Stimulated activated naive CD4-positive, alpha-beta T cell (primary cell): Measurements from ENCODE around the gene ATP7B.
"Not testable (repeated sequence)": the region's sequence is repeated elsewhere in the genome, so short reads cannot be mapped to it uniquely, and the experiment has no call there.

Experiments used
- DNase-seq, 6 experiments: peaks; one replicate each; lab custom pipeline; 2025; lab: John Stamatoyannopoulos, UW

The ATP7B gene

DNA sequence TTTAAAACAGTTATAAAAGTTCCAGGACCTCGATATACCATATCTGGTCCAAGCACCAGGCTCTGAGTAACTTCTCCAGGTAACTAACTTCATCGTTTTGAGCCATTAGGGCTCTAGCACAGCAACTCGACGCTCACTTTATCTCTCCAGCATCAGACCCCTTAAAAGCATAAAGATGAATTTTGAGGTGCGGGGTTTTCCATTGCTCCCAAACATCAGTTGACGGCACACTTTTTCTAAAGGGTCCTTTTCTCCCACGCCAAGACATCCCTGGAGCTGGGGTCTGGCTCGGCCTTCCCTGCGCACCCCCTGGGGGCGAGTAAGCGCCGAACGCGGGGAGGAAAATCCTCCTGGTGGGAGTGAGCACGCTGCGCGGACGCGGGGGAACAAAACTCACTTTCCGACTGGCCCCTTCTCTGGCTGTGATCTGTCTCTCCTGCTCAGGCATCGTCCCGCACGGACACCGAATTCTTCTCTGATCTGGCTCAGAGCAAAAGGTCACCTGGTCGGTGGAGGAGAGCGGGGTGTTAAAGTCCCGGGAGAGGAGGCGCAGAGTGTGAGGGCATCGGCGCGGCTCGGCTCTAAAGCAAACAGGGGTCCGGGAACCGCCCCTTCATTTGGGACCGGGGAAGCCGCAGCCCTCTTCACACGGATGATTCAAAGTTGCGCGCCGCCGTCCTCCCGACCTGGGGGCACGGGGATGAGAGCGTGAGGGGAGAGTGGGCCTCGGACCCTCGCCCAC, at the start of gene ATP7B:
Gene ATP7B (minus strand): TSS at position 561 of the 742 bp plus-strand sequence. CDS start 113 bp downstream, at position 448.
- DNase-seq, result peak in 4 of 6 experiments; percentile 2 to 38 (median 14)

DNA sequence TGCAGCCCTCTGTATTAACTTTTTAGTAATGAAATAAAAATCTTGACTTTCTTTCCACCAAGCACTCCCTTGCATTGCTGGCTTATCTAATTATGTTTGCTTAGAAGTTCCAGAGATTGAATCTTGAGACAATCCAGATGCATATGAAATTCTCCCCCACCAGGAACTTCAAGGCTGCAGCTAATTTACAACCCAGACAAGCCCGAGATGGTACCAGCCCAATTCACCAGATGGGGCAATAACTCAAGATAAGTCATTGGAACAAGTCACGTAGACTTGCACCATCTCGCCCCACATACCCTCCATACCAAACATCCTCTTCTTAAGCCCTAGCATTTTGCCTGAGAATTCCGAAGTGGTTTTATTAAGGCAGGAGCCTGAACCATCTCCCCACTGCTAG, 42.2 kb upstream of the ATP7B start:
- DNase-seq, result no peak

DNA sequence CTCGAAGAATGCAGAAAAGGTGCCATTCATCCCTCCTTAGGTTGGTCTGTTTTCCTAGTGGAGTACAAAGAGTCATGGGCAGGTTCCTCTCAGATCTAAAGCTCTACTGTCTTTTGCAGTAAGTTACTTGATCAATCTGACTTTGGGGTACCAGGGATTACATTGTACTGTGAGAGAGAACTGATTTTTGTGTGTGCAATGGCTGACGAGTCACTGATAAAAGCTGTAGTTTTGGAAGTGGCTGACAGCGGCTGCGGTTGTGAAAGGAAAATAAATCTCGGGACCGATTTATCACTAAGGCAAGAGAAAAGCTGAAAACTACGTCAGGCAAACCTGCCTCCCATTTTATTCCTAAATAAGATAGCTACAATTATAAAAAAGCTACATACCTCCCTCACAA, 40.1 kb upstream of the ATP7B start:
- no peak for DNase-seq

DNA sequence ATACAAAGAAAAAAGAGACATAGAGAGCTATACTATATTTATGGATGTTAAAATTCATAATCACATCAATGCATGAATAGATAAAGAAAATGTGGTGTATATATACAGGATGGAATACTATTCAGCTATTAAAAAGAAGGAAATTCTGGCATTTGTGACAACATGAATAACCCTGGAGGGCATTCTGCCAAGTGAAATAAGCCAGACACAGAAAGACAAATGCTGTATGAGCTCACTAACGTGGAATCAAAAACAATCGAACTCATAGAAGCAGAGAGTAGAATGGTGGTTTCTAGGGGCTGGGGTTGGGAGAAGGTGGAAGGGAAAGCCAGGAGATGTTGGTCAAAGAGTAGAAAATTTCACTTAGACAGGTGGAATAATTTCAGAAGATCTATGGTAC, 37.3 kb upstream of the ATP7B start:
- DNase-seq, result no peak

DNA sequence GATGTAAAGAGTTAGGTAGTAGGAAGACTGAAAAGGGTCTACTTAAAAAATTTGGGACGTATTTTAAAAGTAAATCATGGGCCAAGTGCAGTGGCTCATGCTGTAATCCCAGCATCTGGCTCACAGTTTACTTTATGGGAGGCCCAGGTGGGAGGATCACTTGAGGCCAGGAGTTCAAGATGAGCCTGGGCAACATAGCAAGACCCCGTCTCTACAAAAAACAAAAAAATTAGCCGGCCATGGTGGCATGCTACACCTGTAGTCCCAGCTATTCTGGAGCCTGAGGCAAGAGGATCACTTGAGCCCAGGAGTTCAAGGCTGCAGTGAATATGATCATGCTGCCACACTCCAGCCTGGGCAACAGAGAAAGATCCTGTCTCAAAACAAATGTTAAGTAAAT, 36.2 kb upstream of the ATP7B start:
- DNase-seq, result no peak

DNA sequence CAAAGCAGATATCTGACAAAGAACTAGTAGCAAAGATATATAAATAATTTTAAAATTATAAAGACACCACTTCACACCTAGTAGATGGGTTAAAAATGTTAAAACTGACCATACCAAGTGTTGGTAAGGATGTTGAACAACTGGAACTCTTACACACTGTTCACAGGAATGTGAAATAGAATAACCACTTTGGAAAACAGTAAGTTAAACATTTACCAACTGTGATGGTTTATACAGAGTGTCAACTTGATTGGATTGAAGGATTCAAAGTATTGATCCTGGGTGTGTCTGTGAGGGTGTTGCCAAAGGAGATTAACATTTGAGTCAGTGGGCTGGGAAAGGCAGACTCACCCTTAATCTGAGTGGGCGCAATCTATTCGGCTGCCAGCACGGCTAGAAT, 32.4 kb upstream of the ATP7B start:
- no peak for DNase-seq

DNA sequence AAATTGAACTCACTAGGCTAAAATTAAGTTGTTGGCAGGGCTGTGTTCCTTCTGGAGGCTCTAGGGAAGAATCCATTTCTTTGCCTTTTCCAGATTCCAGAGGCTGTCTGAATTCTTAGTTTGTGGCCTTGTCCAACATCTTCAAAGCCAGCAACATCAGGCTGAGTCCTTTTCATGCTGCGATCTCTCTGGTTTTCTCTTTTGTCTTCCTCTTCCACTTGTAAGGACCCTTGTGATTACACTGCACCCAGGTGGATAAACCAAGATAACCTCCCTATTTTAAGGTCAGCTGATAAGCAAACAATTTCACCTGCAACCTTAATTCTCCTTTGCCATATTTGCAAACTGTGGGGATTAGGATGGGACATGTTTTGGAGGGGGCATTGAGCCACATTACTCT, 24.8 kb upstream of the ATP7B start:
- no peak for DNase-seq

DNA sequence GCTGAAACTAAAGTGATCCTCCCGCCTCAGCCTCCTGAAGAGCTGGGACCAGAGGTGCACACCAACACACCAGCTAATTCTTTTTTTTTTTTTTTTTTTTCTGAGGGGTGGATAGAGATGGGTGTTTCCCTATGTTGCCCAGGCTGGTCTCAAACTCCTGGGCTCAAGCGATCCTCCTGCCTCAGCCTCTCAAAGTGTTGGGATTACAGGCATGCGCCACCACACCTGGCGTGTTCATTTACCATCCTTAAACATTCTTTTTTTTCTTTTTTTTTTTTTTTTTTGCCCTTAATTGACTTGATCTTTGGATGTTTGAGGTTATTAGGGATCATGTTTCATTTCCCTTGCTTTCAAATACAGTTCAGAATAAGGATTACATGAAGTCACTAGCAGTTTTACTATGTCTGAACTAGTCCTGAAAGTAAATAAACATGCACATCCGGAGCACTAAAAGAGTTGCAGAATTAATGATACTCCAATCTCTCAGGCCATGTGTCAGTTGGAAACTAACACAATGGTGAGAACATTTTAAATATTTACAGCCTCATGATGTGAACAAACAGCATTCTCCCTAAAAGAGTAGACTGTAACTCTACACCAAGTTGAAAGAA, 23.5 kb upstream of the ATP7B start:
- no peak for DNase-seq

DNA sequence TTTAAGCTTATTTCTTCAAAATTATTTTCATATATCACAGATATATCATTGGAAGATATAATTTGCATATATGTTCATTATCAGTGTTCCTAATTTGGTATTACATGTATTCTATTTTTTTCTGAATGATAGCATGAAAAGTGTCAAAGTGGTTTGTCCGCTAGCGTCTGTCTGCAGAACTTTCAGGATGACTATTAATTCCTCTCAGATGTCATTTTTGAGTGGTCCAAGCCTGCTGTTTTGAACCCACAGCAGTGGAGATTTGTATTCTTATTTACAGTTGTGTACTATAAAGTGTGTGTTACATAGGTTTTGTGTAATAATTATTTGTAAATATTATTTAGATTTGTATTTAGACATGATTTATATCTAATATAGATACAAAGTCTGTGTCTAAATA, 21.8 kb upstream of the ATP7B start:
- DNase-seq, result no peak

DNA sequence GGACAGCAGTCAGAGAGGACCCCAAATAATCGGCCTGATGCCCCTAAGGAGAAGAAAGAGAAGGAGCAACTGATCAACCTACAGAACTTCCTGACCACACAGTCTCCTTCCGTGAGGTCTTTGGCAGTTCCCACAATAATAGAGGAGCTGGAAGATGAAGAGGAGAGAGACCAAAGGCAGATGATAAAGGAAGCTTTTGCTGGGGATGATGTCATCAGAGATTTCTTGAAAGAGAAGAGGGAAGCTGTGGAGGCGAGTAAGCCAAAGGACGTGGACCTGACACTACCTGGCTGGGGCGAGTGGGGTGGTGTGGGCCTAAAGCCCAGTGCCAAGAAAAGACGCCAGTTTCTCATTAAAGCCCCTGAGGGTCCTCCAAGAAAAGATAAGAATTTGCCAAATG, 19.2 kb upstream of the ATP7B start:
- DNase-seq, result not testable (repeated sequence)

DNA sequence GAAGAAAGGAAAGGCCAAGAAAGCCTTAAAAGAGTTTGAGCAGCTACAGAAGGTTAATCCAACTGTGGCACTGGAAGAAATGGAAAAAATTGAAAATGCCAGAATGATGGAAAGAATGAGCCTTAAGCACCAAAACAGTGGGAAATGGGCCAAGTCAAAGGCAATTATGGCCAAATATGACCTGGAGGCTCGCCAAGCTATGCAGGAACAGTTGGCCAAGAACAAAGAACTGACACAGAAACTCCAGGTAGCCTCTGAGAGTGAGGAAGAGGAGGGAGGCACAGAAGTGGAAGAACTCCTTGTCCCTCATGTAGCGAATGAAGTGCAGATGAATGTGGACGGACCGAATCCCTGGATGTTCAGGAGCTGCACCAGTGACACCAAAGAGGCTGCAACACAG, 18.3 kb upstream of the ATP7B start:
- no peak for DNase-seq

DNA sequence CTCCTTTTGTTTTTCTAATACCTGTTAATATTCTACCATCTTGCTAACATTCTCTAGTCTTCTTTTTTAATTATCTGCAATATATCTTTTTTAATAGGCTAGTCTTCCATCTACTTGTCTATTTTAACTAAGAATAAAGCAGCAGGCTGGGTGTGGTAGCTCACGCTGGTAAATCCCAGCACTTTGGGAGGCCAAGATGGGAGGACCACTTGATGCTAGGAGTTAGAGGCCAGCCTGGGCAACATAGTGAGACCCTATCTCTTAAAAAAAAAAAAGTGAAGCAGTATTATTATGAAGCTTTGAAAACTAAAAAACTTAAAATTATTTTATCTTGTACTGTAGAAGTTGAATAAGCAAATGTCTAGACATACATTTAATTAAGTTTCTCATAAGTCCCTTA, 16.6 kb upstream of the ATP7B start:
- DNase-seq, result no peak

DNA sequence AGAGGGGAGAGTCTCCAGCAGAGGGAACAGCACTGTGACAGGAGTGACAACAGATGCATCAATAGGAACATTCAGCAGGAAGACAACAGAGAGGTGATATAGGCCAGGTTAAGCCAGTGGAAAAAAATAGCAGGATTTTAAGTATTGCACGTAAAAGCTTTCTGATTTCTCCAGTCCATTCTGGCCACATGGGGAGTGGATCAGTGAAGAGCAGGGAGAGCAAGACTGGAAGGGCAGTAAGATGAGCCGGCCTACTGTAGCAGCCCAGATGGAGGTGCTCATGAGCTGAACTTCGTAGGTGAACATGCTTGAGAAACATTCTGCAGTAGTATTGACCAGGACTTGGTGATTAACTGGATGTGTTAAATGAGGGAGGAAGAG, 15.0 kb upstream of the ATP7B start:
- DNase-seq, result no peak

DNA sequence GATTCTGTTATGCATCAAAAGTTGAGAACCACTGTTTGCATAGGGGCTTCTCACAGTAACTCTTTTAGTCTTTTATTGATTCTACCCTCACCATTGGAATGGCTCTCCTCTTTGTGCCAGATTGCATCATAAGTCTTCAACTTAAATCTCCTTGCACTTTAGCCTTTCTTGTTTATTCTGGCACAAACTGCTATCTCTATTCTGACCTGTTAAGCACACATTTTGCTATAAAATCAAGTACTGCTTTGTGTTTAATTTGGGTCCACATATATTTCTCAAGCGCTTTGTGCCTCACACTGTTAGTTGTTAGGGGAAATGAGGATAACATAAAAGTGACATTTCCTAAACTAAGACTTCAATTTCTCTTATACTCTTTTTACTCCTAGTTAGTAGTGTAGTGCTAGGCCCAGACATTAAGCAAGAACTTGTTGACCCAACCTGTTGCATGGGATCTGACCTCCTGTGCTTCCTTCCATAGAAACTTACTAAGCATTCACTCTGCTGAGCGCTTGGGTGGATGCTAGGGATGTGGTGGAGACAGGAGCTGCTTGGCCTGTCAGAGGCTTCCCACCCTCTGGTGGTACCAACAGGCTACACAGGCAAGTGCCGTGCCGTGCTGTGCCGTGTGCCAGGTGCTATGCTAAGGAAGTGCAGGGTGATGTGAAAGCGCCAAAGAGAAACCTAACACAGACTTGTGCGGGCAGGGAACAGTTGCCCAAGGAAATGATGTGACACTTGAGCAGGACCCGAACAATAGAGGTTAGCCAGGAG, 14.4 kb upstream of the ATP7B start:
- DNase-seq, result no peak

DNA sequence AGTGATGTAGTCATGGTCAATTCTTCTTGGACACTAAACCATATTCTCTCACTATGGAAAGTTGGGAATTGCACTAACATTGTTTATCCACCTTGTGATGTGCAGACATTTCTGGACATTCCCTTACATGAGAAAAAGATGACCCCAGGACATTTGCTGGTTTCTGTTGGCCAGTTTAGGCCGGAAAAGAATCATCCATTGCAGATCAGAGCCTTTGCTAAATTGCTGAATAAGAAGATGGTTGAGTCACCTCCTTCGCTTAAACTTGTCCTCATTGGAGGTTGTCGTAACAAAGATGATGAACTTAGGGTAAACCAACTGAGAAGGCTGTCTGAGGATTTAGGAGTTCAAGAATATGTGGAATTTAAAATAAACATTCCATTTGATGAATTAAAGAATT, 13.2 kb upstream of the ATP7B start, which contains the start of gene UTP14C:
Gene UTP14C (plus strand): TSS at position 211 of the 400 bp plus-strand sequence. CDS start 4,114 bp downstream, outside the sequence.
- no peak for DNase-seq

DNA sequence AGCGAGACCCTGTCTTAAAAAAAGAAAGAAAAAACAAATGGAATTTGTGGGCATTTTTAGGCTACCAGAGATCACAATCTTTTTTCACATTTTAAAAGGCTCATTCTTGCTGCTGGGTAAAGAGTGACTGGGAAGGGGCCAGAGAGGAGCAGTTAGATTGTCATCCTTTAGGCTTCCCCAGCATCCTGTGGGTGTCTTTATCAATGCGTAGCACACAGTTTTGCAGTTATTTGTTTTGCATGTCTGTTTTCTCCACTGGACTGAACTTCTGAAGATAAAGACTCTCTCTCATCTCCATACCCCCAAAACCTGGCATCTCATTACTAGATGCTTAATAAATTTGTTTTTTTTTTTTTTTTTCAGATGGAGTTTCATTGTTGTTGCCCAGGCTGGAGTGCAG, 11.1 kb upstream of the ATP7B start:
- no peak for DNase-seq

DNA sequence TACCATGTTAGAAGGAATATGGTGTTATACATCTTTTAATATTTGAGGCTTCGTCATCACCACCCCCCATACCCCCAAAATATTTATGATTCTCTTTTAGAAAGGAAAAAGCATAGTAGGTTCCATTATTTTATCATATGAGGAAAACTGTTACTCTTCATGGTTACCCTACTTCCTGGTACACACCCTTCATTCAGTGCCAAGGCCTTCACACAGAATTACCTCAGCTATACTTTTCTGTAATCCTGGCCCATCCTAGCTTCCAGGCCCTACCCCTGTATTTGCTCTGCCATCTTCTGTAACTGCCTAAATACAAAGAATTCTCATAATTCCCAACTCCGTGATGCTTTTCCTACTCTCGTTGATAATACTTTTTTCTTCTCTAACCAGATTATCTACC, 8.9 kb upstream of the ATP7B start:
- no peak for DNase-seq

DNA sequence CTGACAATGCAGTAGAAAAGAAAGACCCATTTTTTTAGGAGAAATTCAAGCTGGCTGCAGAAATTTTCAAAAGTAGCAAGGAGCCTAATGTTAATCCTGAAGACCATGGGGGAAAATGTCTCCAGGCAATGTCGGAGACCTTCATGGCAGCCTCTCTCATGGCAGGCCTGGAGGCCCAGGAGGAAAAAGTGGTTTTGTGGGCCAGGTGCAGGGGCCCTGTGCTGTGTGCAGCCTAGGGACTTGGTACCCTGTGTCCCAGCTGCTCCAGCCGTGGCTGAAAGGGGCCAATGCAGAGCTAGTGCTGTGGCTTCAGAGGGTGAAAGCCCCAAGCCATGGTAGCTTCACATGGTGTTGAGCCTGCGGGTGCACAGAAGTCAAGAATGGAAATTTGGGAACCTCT, 5.0 kb upstream of the ATP7B start:
- no peak for DNase-seq

DNA sequence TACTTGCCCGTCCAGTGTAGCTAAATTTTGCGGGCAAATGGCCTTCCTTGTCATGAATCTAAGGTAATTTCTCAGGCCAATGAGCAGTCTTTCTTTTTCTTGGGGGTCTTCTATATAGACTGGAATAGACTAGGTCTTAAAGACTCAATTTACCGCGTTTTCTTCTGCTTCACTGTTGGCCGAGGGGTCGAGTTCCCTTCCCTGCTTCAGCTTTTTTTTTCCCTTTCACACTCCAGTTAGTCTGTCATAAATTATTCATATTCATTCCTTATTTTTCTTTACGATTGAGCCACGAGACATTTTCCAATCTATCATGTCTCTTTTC, 1.2 kb upstream of the ATP7B start:
- no peak for DNase-seq

DNA sequence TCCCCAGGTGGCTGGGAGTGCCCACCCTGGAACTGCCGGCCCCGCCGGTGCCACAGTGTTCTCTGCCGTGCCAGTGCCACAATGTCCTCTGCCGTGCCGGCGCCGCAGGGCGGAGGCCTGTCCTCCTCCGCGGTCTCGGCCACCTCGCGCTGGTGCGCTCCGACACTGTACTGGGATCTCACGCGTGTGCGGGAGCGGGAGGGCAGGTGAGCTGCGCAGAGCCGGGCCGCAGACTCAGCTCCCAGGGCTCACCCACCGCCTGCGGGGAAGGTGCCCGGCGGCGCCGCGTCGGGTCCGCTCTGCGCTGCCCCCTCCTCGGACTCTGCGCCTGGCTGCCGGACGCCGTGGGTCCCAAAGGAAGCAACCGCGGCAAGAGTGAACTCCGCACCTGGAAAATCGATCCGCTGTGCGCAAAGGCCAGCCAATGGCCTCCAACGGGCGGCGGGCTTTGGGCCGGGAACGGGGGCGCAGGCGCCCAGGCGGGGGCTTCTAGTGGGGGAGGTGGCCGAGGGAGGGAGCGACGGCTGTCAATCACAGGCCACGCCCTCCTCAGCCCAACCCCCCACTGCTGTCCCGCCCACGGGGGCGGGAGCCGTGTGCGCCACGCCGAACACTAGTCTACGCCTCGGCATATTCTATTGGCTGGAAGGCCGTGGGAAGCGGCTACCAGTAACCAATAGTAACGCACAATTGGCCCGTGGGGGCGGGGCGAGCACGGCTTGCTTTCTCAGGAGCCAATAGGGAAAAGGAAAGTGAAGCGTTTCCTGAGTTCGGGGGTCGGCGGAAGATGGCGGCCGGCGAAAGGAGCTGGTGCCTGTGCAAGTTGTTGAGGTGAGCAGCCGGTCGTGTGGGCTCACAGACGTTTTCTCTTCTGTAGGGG, 622 bp upstream of the ATP7B start, which contains the start of gene ALG11:
Gene ALG11 (plus strand): TSS at position 767 of the 880 bp plus-strand sequence. CDS start 21 bp downstream, at position 788.
- DNase-seq, result peak; percentile 98 to 99 (median 99)

DNA sequence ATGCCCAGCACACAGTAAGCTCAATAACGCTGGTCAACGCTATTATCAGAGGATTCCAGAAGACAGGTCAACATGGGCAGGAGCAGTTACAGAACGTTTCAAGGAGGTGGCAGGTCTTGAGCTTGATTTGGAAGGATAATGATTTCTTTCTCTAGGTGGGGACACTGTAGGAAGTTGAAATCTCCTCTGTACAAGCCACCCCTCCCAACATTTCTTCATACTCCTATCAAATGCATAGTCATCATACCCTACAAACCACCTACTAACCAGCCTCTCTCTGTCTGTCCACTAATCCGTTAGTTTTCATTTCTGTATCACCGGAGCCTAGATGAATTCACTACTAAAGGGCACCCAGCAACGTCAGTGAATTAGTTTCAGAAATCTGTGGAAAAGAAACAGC, 1.3 kb downstream of the ATP7B start:
- DNase-seq, result no peak
